ENCODE results near the gene MAGEB16. TPM values are rescaled to one million over a fixed set of nuclear protein-coding genes. Genes with fewer than 3 reads are reported as not detected.

The MAGEB16 gene
- total and polyA plus RNA-seq, 4 donors = not detected

- Histone ChIP-seq H3K9me3 (ENCODE audit: control insufficient read depth in 4 of 4, low read length in 3 of 4) (no peaks in the 10 kb centered on the region), H3K4me1 (ENCODE audit: control insufficient read depth in 4 of 4, insufficient read depth in 4 of 4, low read length in 3 of 4) (no peaks in the 10 kb centered on the region), H3K27ac (ENCODE audit: low read depth in 1 of 2, low read length in 2 of 2) (no peak overlapping the region), H3K9ac (ENCODE audit: low read depth in 1 of 2, low read length in 2 of 2) (no peak overlapping the region), H3K27me3 (ENCODE audit: control insufficient read depth in 4 of 4, insufficient read depth in 4 of 4, low read length in 3 of 4) (no peaks in the 10 kb centered on the region), H3K4me3 (ENCODE audit: low read depth in 1 of 3, low read length in 3 of 3) (no peak overlapping the region), H3K36me3 (ENCODE audit: control insufficient read depth in 4 of 4, insufficient read depth in 3 of 4, low read depth in 1 of 4, low read length in 3 of 4) (no peaks in the 10 kb centered on the region)
- DNase-seq (ENCODE audit: low spot score) = no peak
- TF ChIP-seq SP1 (IDR thresholded peaks at IDR 0.05) (no peak), HNF4A (conservative IDR thresholded peaks at IDR 0.05) (peak in 1 of 2 donors; percentile 50), JUND (IDR thresholded peaks at IDR 0.05) (no peak)
- TF ChIP-seq, protein P1, sequence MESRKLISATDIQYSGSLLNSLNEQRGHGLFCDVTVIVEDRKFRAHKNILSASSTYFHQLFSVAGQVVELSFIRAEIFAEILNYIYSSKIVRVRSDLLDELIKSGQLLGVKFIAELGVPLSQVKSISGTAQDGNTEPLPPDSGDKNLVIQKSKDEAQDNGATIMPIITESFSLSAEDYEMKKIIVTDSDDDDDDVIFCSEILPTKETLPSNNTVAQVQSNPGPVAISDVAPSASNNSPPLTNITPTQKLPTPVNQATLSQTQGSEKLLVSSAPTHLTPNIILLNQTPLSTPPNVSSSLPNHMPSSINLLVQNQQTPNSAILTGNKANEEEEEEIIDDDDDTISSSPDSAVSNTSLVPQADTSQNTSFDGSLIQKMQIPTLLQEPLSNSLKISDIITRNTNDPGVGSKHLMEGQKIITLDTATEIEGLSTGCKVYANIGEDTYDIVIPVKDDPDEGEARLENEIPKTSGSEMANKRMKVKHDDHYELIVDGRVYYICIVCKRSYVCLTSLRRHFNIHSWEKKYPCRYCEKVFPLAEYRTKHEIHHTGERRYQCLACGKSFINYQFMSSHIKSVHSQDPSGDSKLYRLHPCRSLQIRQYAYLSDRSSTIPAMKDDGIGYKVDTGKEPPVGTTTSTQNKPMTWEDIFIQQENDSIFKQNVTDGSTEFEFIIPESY (IDR thresholded peaks at IDR 0.05) = no peak
- WGBS = 60% methylated on average over 6 of the region's 6 CpGs
Measured at GRCh38 chrX:35785075-35785474, 13.1 kb upstream of the MAGEB16 start.

GRCh38 chrX:35786271-35786670 is 11.9 kb upstream of the MAGEB16 start:
- DNase-seq (ENCODE audit: low spot score) = no peak
- Histone ChIP-seq H3K4me1 (ENCODE audit: control insufficient read depth in 4 of 4, insufficient read depth in 4 of 4, low read length in 3 of 4) (no peaks in the 10 kb centered on the region), H3K27ac (ENCODE audit: low read depth in 1 of 2, low read length in 2 of 2) (no peak overlapping the region), H3K36me3 (ENCODE audit: control insufficient read depth in 4 of 4, insufficient read depth in 3 of 4, low read depth in 1 of 4, low read length in 3 of 4) (no peaks in the 10 kb centered on the region), H3K9ac (ENCODE audit: low read depth in 1 of 2, low read length in 2 of 2) (no peak overlapping the region), H3K4me3 (ENCODE audit: low read depth in 1 of 3, low read length in 3 of 3) (no peak overlapping the region), H3K27me3 (ENCODE audit: control insufficient read depth in 4 of 4, insufficient read depth in 4 of 4, low read length in 3 of 4) (no peaks in the 10 kb centered on the region), H3K9me3 (ENCODE audit: control insufficient read depth in 4 of 4, low read length in 3 of 4) (no peaks in the 10 kb centered on the region)
- 85% methylated on average over 2 of the region's 2 CpGs for WGBS
- no peak for TF ChIP-seq RXRA (IDR thresholded peaks at IDR 0.05)
- TF ChIP-seq MAX (IDR thresholded peaks at IDR 0.05) = no peak
- no peak for TF ChIP-seq JUND (IDR thresholded peaks at IDR 0.05)
- TF ChIP-seq EGR1 (IDR thresholded peaks at IDR 0.05; ENCODE audit: low read depth in 2 of 2) = no peak
- no peak for TF ChIP-seq CTCF (IDR thresholded peaks at IDR 0.05; ENCODE audit: low read depth, low read length, missing input control)
- TF ChIP-seq GABPA (IDR thresholded peaks at IDR 0.05 in 1 of 2, conservative IDR thresholded peaks at IDR 0.05 in 1 of 2) = no peak
- TF ChIP-seq SP1 (IDR thresholded peaks at IDR 0.05) = no peak
- TF ChIP-seq, protein P2, sequence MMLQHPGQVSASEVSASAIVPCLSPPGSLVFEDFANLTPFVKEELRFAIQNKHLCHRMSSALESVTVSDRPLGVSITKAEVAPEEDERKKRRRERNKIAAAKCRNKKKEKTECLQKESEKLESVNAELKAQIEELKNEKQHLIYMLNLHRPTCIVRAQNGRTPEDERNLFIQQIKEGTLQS (IDR thresholded peaks at IDR 0.05) = no peak
- TF ChIP-seq, protein P1 (IDR thresholded peaks at IDR 0.05) = no peak
- TF ChIP-seq, protein P3, sequence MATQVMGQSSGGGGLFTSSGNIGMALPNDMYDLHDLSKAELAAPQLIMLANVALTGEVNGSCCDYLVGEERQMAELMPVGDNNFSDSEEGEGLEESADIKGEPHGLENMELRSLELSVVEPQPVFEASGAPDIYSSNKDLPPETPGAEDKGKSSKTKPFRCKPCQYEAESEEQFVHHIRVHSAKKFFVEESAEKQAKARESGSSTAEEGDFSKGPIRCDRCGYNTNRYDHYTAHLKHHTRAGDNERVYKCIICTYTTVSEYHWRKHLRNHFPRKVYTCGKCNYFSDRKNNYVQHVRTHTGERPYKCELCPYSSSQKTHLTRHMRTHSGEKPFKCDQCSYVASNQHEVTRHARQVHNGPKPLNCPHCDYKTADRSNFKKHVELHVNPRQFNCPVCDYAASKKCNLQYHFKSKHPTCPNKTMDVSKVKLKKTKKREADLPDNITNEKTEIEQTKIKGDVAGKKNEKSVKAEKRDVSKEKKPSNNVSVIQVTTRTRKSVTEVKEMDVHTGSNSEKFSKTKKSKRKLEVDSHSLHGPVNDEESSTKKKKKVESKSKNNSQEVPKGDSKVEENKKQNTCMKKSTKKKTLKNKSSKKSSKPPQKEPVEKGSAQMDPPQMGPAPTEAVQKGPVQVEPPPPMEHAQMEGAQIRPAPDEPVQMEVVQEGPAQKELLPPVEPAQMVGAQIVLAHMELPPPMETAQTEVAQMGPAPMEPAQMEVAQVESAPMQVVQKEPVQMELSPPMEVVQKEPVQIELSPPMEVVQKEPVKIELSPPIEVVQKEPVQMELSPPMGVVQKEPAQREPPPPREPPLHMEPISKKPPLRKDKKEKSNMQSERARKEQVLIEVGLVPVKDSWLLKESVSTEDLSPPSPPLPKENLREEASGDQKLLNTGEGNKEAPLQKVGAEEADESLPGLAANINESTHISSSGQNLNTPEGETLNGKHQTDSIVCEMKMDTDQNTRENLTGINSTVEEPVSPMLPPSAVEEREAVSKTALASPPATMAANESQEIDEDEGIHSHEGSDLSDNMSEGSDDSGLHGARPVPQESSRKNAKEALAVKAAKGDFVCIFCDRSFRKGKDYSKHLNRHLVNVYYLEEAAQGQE (IDR thresholded peaks at IDR 0.05) = no peak
- no peak for TF ChIP-seq RAD21 (IDR thresholded peaks at IDR 0.05)
- TF ChIP-seq NR2F2 (IDR thresholded peaks at IDR 0.05) = no peak
- TF ChIP-seq YY1 (IDR thresholded peaks at IDR 0.05) = no peak

Measured in liver (tissue), 9 donors.